ENCODE measurements around the gene VILL. TPM values are rescaled to one million over a fixed set of nuclear protein-coding genes. Genes with fewer than 3 reads are reported as not detected.

VILL gene
- total RNA-seq, 1 experiment from 2014 or later, result 5.7 TPM

DNA sequence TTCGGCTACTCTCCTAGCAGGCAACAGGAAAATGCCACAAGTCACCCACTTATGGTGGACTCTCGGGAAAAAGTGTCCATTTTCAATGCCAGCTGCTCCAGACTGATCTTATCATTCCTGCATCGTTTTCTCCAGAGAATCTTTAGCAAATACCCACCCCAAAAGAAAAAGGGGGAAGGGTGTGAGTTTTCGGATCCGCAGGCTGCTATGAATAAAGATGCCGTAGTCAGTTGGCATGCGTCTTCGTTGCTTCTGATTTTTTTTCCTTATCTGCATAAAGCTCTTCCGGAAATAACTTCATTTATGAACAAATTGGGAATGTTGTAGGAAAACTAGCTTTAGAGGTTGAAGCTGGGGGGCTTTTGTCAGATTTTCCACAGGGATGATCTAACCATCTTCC, 22.4 kb upstream of the VILL start:
- Histone ChIP-seq H3K4me3 (ENCODE audit: low read depth in 2 of 2, low read length in 2 of 2) (no peak overlapping the region), H3K36me3 (ENCODE audit: control insufficient read depth, insufficient read depth, low read length) (no peaks in the 10 kb centered on the region), H3K27ac (ENCODE audit: low read length) (no peak overlapping the region), H3K9me3 (ENCODE audit: control insufficient read depth, insufficient read depth, low read depth, low read length) (no peaks in the 10 kb centered on the region), H3K27me3 (ENCODE audit: control insufficient read depth, insufficient read depth, low read length) (no peaks in the 10 kb centered on the region), H3K4me1 (ENCODE audit: control insufficient read depth, insufficient read depth, low read length) (no peaks in the 10 kb centered on the region)
- TF ChIP-seq POLR2AphosphoS5 (IDR thresholded peaks at IDR 0.05; ENCODE audit: low read depth, low read length) (no peak), SIN3A (IDR thresholded peaks at IDR 0.05; ENCODE audit: borderline replicate concordance, insufficient read depth, low read depth, low read length) (no peak), TCF7L2 (IDR thresholded peaks at IDR 0.05; ENCODE audit: low read depth, low read length) (no peak)
- TF ChIP-seq, protein P1, sequence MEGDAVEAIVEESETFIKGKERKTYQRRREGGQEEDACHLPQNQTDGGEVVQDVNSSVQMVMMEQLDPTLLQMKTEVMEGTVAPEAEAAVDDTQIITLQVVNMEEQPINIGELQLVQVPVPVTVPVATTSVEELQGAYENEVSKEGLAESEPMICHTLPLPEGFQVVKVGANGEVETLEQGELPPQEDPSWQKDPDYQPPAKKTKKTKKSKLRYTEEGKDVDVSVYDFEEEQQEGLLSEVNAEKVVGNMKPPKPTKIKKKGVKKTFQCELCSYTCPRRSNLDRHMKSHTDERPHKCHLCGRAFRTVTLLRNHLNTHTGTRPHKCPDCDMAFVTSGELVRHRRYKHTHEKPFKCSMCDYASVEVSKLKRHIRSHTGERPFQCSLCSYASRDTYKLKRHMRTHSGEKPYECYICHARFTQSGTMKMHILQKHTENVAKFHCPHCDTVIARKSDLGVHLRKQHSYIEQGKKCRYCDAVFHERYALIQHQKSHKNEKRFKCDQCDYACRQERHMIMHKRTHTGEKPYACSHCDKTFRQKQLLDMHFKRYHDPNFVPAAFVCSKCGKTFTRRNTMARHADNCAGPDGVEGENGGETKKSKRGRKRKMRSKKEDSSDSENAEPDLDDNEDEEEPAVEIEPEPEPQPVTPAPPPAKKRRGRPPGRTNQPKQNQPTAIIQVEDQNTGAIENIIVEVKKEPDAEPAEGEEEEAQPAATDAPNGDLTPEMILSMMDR (IDR thresholded peaks at IDR 0.05), result no peak
- TF ChIP-seq, protein P2, sequence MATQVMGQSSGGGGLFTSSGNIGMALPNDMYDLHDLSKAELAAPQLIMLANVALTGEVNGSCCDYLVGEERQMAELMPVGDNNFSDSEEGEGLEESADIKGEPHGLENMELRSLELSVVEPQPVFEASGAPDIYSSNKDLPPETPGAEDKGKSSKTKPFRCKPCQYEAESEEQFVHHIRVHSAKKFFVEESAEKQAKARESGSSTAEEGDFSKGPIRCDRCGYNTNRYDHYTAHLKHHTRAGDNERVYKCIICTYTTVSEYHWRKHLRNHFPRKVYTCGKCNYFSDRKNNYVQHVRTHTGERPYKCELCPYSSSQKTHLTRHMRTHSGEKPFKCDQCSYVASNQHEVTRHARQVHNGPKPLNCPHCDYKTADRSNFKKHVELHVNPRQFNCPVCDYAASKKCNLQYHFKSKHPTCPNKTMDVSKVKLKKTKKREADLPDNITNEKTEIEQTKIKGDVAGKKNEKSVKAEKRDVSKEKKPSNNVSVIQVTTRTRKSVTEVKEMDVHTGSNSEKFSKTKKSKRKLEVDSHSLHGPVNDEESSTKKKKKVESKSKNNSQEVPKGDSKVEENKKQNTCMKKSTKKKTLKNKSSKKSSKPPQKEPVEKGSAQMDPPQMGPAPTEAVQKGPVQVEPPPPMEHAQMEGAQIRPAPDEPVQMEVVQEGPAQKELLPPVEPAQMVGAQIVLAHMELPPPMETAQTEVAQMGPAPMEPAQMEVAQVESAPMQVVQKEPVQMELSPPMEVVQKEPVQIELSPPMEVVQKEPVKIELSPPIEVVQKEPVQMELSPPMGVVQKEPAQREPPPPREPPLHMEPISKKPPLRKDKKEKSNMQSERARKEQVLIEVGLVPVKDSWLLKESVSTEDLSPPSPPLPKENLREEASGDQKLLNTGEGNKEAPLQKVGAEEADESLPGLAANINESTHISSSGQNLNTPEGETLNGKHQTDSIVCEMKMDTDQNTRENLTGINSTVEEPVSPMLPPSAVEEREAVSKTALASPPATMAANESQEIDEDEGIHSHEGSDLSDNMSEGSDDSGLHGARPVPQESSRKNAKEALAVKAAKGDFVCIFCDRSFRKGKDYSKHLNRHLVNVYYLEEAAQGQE (IDR thresholded peaks at IDR 0.05; ENCODE audit: insufficient read depth in 1 of 2, low read depth in 2 of 2, low read length in 1 of 2), result no peak
- ChIA-PET POLR2A (no interaction called here), CTCF (interaction anchor here (0.7 to 3.1 kb wide), 2 partner anchors 79 to 112 kb away, joined by 3 to 13 read pairs; no protein-coding TSS in a partner anchor)
- in situ Hi-C loops (cut with HindIII; ENCODE audit: low pct_unique_long_range_greater_than_20kb, low sequenced_read_pairs) (no loop called here), intact Hi-C loops (cut with micrococcal nuclease; ENCODE audit: unreplicated experiment) (no loop called here)
- no peak for ATAC-seq
- no TSS peak for BruUV-seq (replicated peaks)
- no peak for DNase-seq (ENCODE audit: low read depth, low spot score)

DNA sequence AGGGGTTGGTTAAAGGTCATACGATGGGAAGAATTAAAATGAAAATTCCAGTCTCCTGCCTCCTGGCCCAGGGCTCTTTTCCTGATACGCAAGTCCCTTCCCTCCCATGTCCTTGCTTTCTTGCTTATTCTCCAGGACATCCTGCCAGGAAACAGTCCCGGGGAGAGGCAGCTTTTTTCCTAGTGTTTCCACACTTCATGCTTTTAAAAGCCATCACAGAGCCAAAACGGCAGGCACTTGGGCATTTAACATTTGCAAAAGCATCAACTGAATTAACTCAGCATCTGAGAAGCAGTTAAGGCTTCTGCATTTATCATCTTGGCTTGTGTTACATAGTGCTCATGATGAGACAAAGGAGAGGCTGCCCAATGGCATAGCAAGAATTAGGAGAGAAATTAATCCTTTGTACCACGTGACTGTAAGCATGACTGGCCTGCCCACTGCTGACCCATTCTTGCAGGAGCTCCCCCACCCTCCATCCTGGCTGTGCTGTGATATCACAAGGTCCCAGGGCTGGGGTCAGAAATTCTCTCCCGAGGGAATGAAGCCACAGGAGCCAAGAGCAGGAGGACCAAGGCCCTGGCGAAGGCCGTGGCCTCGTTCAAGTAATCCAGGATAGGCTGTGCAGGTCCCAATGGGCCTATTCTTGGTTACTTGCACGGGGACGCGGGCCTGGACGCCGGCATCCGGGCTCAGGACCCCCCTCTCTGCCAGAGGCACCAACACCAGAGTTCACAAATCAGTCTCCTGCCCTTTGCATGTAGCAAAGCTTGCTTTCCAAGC, 21.6 kb upstream of the VILL start:
- no peaks in the 10 kb centered on the region for H3K9me3 ChIP-seq (ENCODE audit: control insufficient read depth, insufficient read depth, low read depth, low read length)
- in situ Hi-C loops (cut with HindIII; ENCODE audit: low pct_unique_long_range_greater_than_20kb, low sequenced_read_pairs) (no loop called here), intact Hi-C loops (cut with micrococcal nuclease; ENCODE audit: unreplicated experiment) (no loop called here)
- H3K36me3 ChIP-seq (ENCODE audit: control insufficient read depth, insufficient read depth, low read length), result no peaks in the 10 kb centered on the region
- no TSS peak for BruUV-seq (replicated peaks)
- TF ChIP-seq TCF7L2 (IDR thresholded peaks at IDR 0.05; ENCODE audit: low read depth, low read length) (no peak), POLR2AphosphoS5 (IDR thresholded peaks at IDR 0.05; ENCODE audit: low read depth, low read length) (no peak), SIN3A (IDR thresholded peaks at IDR 0.05; ENCODE audit: borderline replicate concordance, insufficient read depth, low read depth, low read length) (no peak)
- TF ChIP-seq, protein P1 (IDR thresholded peaks at IDR 0.05), result no peak
- TF ChIP-seq, protein P2 (IDR thresholded peaks at IDR 0.05; ENCODE audit: insufficient read depth in 1 of 2, low read depth in 2 of 2, low read length in 1 of 2), result no peak
- H3K4me3 ChIP-seq (ENCODE audit: low read depth in 2 of 2, low read length in 2 of 2), result no peak overlapping the region
- no peaks in the 10 kb centered on the region for H3K27me3 ChIP-seq (ENCODE audit: control insufficient read depth, insufficient read depth, low read length)
- DNase-seq (ENCODE audit: low read depth, low spot score), result no peak
- ChIA-PET CTCF (interaction anchor here (3.1 kb wide), 1 partner anchor 113 kb away, joined by 13 read pairs; no protein-coding TSS in a partner anchor), POLR2A (no interaction called here)
- no peaks in the 10 kb centered on the region for H3K4me1 ChIP-seq (ENCODE audit: control insufficient read depth, insufficient read depth, low read length)
- no peak overlapping the region for H3K27ac ChIP-seq (ENCODE audit: low read length)
- no peak for ATAC-seq

Data from Panc1 (cell line).